LNCAP (cell line): ENCODE data around the gene CDC14A.

Experiments used
- TF ChIP-seq, protein P1 (sequence below): fragments of 450-650 bp; IDR thresholded peaks from 2 replicates; pipeline ENCODE4 v1.5.1; 2017; ENCODE audit warnings: mild to moderate bottlenecking

CDC14A gene

DNA sequence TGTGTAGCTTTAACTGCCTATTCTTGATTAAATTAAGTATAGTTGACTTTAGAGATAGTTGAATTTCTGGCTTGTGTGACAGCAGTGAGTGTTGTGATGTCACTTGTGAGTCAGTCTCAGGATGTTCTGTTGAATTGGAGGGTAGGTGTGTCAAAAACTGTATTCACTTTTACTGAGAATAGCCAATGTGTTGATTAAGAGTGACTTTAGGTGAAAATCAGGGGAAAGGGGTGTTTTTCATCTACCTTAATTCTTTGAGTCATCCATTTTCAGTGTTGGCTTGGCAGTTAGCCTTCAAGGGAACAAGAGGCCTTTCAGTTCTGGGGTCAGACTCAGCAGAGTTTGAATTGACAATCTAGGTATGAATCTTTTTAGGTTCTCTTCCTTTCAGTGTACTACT is 75.9 kb downstream of the CDC14A start:
- TF ChIP-seq, protein P1, sequence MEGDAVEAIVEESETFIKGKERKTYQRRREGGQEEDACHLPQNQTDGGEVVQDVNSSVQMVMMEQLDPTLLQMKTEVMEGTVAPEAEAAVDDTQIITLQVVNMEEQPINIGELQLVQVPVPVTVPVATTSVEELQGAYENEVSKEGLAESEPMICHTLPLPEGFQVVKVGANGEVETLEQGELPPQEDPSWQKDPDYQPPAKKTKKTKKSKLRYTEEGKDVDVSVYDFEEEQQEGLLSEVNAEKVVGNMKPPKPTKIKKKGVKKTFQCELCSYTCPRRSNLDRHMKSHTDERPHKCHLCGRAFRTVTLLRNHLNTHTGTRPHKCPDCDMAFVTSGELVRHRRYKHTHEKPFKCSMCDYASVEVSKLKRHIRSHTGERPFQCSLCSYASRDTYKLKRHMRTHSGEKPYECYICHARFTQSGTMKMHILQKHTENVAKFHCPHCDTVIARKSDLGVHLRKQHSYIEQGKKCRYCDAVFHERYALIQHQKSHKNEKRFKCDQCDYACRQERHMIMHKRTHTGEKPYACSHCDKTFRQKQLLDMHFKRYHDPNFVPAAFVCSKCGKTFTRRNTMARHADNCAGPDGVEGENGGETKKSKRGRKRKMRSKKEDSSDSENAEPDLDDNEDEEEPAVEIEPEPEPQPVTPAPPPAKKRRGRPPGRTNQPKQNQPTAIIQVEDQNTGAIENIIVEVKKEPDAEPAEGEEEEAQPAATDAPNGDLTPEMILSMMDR, result no peak

DNA sequence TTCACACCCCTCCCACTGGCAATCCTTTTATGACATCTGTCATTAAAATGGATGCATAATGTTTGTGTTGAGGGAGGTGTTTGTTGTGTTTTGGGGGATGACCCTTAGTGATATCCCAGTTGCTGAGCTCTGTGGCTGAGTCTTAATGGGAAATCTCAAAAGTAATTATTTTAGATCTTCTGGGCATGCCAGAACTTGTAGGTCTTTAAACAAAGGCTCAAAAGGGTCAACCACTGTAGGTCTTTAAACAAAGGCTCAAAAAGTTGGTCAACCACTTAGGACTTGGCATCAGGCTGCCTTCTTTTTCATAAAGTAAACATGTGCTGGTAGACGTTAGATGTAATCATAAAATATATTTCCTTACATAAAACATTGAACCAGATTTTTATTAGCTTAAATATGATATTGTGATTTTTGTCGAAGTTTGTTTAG is 78.0 kb downstream of the CDC14A start:
- TF ChIP-seq, protein P1, result no peak

DNA sequence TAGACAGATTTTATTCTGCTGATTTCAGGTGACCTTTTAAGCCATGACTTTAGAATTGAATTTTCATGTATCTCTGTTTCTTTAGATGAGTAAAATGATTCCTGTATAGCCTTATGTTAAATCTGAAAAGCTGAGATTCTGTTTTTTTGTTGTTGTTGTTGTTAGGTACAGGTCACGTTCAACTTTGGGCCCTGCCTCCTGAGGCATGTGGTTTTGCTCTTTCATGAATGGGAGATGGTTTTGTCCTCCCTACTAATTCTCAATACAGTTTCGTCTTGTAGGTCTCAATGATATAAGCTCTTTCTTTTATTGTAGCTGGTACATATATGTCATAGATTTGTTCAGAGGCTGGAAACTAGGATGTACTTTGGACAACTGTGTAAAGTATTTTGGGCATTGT is 79.6 kb downstream of the CDC14A start:
- TF ChIP-seq, protein P1, result no peak

DNA sequence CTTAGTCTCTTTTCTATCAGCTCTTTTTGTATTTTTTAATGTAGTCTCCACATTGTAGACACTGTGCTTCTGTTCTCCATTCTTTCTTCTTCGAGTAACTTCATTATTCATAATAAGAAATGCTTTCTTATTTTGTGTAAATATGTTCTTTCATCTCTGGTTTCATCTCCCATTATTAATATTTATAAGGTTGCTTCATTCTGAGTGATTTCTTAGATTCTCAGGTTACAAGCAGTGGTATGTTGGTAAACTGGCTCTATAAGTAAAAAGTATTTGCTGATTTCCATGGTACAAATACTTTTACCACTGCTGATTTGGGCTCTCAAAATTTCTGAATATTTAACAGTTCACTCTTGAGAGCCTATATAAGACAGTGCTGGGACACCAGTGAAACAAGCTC is 81.3 kb downstream of the CDC14A start:
- TF ChIP-seq, protein P1, result no peak

DNA sequence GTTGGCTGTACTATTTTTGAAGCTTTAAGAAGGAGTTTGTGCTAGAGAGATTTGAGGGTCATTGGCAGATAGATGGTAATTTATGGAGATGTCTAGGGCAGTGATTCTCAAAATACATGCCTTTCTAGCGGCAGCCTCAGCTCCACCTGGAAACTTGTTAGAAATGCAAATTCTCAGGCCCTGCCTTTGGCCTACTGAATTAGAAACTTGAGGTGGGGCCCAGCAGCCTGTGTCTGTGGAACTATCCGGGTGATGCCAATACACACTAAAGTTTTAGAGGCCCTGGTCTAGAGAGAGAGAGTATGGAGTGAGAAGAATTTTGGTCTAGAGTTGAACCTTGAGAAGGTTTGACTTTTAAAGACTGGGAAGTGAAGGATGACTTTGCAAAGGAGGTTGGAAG is 82.5 kb downstream of the CDC14A start:
- TF ChIP-seq, protein P1, result no peak

DNA sequence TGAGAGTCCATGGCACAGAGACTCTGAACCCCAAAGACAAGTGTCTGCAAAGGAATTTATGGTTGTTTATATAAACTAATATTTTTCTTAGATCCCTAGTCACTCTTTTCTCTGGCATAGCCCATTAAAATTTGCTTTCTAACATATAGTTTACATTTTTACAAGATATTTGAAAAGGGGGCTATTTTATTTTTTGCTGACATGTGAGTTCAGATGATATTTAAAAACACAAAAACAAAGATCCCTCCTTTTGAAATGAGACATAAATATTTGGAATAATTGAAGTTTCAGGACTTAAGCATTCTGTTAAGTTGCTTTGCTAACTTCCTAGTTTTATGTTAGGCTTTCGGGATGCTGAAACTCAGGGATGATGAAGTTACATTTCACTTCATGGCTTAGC is 86.1 kb downstream of the CDC14A start:
- TF ChIP-seq, protein P1, result no peak

DNA sequence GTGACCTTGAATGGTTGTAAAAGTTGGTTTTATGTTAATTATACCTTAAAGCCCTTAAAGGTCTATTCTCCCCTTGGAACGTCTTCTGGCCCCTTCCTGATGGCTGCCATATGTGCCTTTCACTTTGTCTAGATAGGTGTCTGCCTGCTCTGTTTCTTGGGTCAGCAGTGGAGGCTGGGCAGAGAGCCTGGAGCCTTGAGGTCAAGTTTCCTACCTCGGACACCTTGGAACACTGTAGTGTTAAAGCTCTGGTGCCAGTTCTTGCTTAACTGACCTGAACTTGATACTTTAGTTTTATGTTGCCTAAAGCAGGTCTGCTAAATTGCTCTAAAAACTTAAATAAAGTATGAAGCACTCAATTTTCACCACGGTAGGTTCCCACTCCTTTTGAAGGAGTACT is 86.5 kb downstream of the CDC14A start:
- TF ChIP-seq, protein P1, result no peak

DNA sequence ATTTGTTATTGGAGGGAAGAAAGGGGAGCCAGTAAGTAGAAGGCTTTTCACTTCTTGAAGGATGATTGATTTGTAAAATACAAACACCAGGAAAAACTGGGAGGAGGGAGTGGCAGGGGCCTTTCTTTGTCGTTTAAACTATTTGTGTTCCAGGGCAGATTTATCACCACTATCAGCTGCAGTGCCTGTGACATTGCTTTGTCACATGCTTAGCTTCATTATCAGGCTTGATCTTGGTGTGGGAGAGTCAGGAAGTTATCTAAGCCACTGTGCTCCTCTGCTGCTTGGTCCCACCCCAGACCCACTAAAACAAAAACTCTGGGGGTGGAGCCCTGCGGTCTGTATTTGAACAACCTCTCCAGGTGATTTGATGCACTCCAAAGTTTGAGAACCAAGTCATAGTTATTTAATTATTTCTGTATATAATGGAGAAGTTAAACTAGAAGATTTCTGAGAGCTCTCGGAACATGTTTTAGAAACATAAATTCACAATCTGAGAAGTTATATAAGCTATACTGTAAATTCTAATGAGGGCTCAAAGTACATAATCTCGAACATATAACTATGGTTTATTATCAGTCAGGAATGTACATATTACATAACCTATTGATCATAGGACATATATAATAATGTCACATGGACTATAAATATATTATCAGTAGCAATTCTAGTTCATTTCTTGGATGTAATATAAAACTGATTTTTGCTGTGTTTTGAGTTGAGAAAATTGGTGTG is 87.9 kb downstream of the CDC14A start:
- TF ChIP-seq, protein P1, result no peak
